Duodenal mucosa (tissue), 2 donors: Measurements from ENCODE around the gene TOP3A.
"Not testable (repeated sequence)": the region's sequence is repeated elsewhere in the genome, so short reads cannot be mapped to it uniquely, and the experiment has no call there.

Experiments
- H3K27ac ChIP-seq: one replicate; pipeline ENCODE4 v1.7.0; 2013; ENCODE audit warnings: low read depth, low read length
- H3K27me3 ChIP-seq, 2 donors: one replicate each; pipeline ENCODE4 v1.7.0; 2013; ENCODE audit warnings: low read length in 2 of 2, control low read depth in 1 of 2; ENCODE audit not compliant: insufficient read depth in 2 of 2, control insufficient read depth in 1 of 2
- H3K36me3 ChIP-seq, 2 donors: one replicate each; pipeline ENCODE4 v1.7.0; 2013; ENCODE audit warnings: low read length in 2 of 2, control low read depth in 1 of 2; ENCODE audit not compliant: insufficient read depth in 2 of 2, control insufficient read depth in 1 of 2
- H3K4me1 ChIP-seq, 2 donors: one replicate each; pipeline ENCODE4 v1.7.0; 2013; ENCODE audit warnings: low read length in 2 of 2, control low read depth in 1 of 2; ENCODE audit not compliant: insufficient read depth in 2 of 2, control insufficient read depth in 1 of 2
- H3K4me3 ChIP-seq, 2 donors: one replicate each; pipeline ENCODE4 v1.7.0; 2013; ENCODE audit warnings: low read length in 2 of 2, low read depth in 1 of 2
- H3K9ac ChIP-seq, 2 donors: one replicate each; pipeline ENCODE4 v1.7.0; 2013; ENCODE audit warnings: low read length in 2 of 2, low read depth in 1 of 2
- H3K9me3 ChIP-seq, 2 donors: one replicate each; pipeline ENCODE4 v1.7.0; 2013; ENCODE audit warnings: low read length in 2 of 2, control low read depth in 1 of 2; ENCODE audit not compliant: control insufficient read depth in 1 of 2

Gene TOP3A

GRCh38 chr17:18315961-18316360, 1.2 kb upstream of the TOP3A start:
- peak overlapping the region; percentile 97 for H3K4me3 ChIP-seq
- H3K27ac ChIP-seq, result no peak overlapping the region
- peaks cover 0 to 20% of the 10 kb centered on the region in 2 donors for H3K36me3 ChIP-seq
- no peaks in the 10 kb centered on the region for H3K9me3 ChIP-seq
- H3K27me3 ChIP-seq, result no peaks in the 10 kb centered on the region
- peaks cover 56 to 68% of the 10 kb centered on the region in 2 donors for H3K4me1 ChIP-seq
- H3K9ac ChIP-seq, result peak overlapping the region; percentile 89 to 93

GRCh38 chr17:18315562-18315922, 748 bp upstream of the TOP3A start:
- Histone ChIP-seq H3K4me1 (peaks cover 54 to 67% of the 10 kb centered on the region in 2 donors), H3K9ac (peak overlapping the region; percentile 89 to 93), H3K36me3 (peaks cover 0 to 17% of the 10 kb centered on the region in 2 donors), H3K9me3 (no peaks in the 10 kb centered on the region), H3K27ac (peak overlapping the region; percentile 87), H3K27me3 (no peaks in the 10 kb centered on the region), H3K4me3 (peak overlapping the region; percentile 97)

GRCh38 chr17:18314059-18314730, 599 bp downstream of the TOP3A start:
- H3K27me3 ChIP-seq, result no peaks in the 10 kb centered on the region
- H3K27ac ChIP-seq, result peak overlapping the region; percentile 87
- H3K36me3 ChIP-seq, result peaks cover 0 to 16% of the 10 kb centered on the region in 2 donors
- H3K4me1 ChIP-seq, result peaks cover 45 to 54% of the 10 kb centered on the region in 2 donors
- H3K9ac ChIP-seq, result peak overlapping the region; percentile 84 to 93
- no peaks in the 10 kb centered on the region for H3K9me3 ChIP-seq
- H3K4me3 ChIP-seq, result peak overlapping the region; percentile 97

DNA sequence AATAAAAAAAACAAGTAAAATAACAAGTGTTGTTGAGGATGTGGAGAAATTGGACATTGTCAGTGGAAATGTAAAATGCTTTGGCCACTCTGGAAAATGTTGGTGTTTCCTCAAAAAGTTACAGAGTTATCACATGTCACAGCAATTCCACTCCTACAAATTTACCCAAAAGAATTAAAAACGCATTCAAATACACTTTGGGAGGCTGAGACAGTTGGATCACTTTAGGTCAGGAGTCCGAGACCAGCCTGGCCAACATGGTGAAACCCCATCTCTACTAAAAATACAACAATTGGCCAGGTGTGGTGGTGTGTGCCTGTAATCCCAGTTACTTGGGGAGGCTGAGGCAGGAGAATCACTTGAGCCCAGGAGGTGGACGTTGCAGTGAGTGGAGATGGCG, 5.6 kb downstream of the TOP3A start:
- no peaks in the 10 kb centered on the region for H3K9me3 ChIP-seq
- H3K27me3 ChIP-seq, result no peaks in the 10 kb centered on the region
- H3K36me3 ChIP-seq, result peaks cover 18 to 41% of the 10 kb centered on the region in 2 donors
- no peak overlapping the region for H3K4me3 ChIP-seq
- H3K4me1 ChIP-seq, result peaks cover 11 to 16% of the 10 kb centered on the region in 2 donors
- H3K9ac ChIP-seq, result no peak overlapping the region
- no peak overlapping the region for H3K27ac ChIP-seq

DNA sequence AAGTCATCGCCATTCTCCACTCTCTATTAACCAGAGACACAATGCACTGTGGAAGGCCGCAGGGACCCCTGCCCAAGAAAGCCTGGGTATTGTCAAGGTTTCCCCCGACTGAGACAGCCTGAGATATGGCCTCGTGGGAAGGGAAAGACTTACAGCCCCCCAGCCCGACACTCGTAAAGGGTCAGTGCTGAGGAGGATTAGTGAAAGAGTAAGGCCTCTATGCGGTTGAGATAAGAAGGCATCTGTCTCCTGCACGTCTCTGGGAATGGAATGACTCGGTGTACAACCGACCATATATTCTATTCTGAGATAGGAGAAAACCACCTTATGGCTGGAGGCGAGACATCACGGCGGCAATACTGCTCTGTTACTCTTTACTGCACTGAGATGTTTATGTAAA, 11.6 kb downstream of the TOP3A start:
- H3K9ac ChIP-seq, H3K27me3 ChIP-seq, H3K4me1 ChIP-seq, H3K27ac ChIP-seq, H3K9me3 ChIP-seq, H3K4me3 ChIP-seq: not testable (repeated sequence)
- H3K36me3 ChIP-seq, result peaks cover 46 to 77% of the 10 kb centered on the region in 2 donors

DNA sequence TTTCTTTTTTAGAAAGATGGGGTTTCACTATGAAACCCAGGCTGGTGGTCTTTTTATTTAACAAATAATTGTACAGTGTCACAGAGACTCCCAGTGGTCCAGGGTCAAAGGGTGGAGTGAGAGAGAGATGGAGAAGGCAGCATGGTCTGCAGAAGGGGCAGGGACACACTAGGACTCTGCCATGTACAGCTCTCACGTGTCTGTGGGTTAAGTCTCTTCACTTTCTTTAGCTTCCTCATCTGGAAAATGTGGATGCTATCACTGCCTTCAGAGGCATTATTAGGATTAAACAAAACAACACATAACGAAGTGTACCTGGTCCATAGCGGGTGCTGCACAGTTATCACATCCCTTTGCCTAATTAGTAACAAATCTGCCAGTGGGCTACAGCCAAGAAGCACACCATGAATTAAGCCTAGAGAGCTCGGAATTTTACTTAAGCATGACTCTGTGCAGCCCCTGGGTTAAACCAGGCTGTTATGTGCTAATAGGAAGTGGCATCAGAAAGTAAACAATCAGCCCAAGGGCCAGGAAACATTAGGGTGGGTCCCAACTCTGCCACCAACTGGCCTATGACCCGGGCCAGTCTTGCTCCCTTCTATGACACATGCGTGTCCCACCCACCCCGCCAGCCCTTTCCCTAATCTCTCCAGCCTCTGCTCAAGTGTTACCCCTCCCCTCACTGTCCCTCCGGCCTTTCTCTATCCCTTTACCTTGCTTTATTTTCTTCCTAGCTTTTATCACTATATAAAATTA, 13.9 kb downstream of the TOP3A start:
- no peak overlapping the region for H3K9ac ChIP-seq
- H3K27ac ChIP-seq, result no peak overlapping the region
- H3K4me3 ChIP-seq, result no peak overlapping the region
- H3K4me1 ChIP-seq, result peaks cover 0 to 3% of the 10 kb centered on the region in 2 donors
- no peaks in the 10 kb centered on the region for H3K27me3 ChIP-seq
- no peaks in the 10 kb centered on the region for H3K9me3 ChIP-seq
- peaks cover 37 to 59% of the 10 kb centered on the region in 2 donors for H3K36me3 ChIP-seq

GRCh38 chr17:18298061-18298460, 16.7 kb downstream of the TOP3A start:
- H3K36me3 ChIP-seq, result peaks cover 26 to 44% of the 10 kb centered on the region in 2 donors
- not testable (repeated sequence) for H3K4me1 ChIP-seq, H3K9me3 ChIP-seq, H3K4me3 ChIP-seq, H3K27ac ChIP-seq, H3K9ac ChIP-seq, H3K27me3 ChIP-seq

GRCh38 chr17:18291718-18292540, 22.9 kb downstream of the TOP3A start:
- Histone ChIP-seq H3K9ac (no peak overlapping the region), H3K36me3 (peaks cover 32 to 55% of the 10 kb centered on the region in 2 donors), H3K4me3 (no peak overlapping the region), H3K4me1 (no peaks in the 10 kb centered on the region), H3K27ac (no peak overlapping the region), H3K27me3 (no peaks in the 10 kb centered on the region), H3K9me3 (no peaks in the 10 kb centered on the region)

- Histone ChIP-seq H3K9ac (no peak overlapping the region), H3K9me3 (no peaks in the 10 kb centered on the region), H3K36me3 (peaks cover 46 to 74% of the 10 kb centered on the region in 2 donors), H3K4me3 (no peak overlapping the region), H3K4me1 (no peaks in the 10 kb centered on the region), H3K27me3 (no peaks in the 10 kb centered on the region), H3K27ac (no peak overlapping the region)
Measured at GRCh38 chr17:18285296-18285695, 29.5 kb downstream of the TOP3A start.

DNA sequence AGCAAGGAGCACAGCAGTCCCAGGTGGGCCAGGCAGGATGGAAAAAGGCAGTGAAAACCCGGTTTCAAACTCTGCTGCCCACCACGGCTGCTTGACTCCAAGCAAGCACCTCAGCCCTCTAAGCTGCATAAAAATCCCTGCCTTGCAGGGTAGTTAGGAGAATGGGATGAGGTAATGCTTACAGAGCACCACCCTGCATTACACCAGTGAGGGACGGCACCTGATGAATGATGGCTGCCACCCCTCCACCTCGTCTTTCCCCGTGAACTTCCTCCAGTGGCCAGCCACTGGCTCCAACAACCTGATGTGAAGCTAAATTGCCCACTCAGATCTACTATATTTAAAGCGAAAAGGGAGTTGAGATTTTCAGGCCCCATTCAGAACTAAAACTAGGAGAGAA, 33.0 kb downstream of the TOP3A start:
- H3K27ac ChIP-seq, result no peak overlapping the region
- no peak overlapping the region for H3K4me3 ChIP-seq
- no peaks in the 10 kb centered on the region for H3K4me1 ChIP-seq
- H3K9ac ChIP-seq, result no peak overlapping the region
- peaks cover 38 to 75% of the 10 kb centered on the region in 2 donors for H3K36me3 ChIP-seq
- no peaks in the 10 kb centered on the region for H3K9me3 ChIP-seq
- H3K27me3 ChIP-seq, result no peaks in the 10 kb centered on the region
